Gastroesophageal sphincter (tissue), 3 donors: ENCODE measurements around the gene TAF8.

Source experiments
- POLR2A ChIP-seq, 2 donors: fragments of 450-650 bp; IDR thresholded peaks; one replicate each; pipeline ENCODE4 v1.6.1; 2017; ENCODE audit warnings: antibody characterized with exemption in 2 of 2, mild to moderate bottlenecking in 2 of 2, moderate library complexity in 1 of 2
- POLR2AphosphoS5 ChIP-seq: sonication (generic); formaldehyde crosslinking; IDR thresholded peaks from one replicate; pipeline ENCODE4 v1.6.1; 2017; ENCODE audit warnings: antibody characterized with exemption
- TF ChIP-seq, protein P1 (sequence below), 4 experiments: fragments of 200-600 bp in 2 of 4; fragments of 450-650 bp in 2 of 4; sonication (generic) in 1 of 4; IDR thresholded peaks; one replicate each; pipeline ENCODE4 v1.5.1; 2017 to 2019; ENCODE audit warnings: antibody characterized with exemption in 4 of 4, mild to moderate bottlenecking in 2 of 4, moderate library complexity in 2 of 4

DNA sequence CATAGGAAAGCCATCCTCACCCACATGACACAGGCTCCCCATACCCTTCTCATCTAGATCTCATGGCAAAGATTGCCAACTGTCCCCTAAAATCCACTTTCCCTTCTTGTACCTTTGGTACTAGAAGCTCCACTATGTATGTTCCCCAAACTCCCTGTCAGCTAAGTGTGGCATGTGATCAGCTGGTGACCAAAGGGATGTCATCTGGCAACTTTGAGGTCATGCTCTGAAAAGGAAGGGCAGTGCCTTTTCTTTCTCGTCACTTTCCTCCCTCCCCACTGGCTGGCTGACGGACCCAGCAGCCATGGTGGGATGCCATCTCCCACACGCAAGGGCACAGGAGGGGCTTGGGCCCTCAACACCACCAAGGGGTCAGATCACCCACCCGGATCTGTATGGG, 23.8 kb upstream of the TAF8 start:
- TF ChIP-seq, protein P1, sequence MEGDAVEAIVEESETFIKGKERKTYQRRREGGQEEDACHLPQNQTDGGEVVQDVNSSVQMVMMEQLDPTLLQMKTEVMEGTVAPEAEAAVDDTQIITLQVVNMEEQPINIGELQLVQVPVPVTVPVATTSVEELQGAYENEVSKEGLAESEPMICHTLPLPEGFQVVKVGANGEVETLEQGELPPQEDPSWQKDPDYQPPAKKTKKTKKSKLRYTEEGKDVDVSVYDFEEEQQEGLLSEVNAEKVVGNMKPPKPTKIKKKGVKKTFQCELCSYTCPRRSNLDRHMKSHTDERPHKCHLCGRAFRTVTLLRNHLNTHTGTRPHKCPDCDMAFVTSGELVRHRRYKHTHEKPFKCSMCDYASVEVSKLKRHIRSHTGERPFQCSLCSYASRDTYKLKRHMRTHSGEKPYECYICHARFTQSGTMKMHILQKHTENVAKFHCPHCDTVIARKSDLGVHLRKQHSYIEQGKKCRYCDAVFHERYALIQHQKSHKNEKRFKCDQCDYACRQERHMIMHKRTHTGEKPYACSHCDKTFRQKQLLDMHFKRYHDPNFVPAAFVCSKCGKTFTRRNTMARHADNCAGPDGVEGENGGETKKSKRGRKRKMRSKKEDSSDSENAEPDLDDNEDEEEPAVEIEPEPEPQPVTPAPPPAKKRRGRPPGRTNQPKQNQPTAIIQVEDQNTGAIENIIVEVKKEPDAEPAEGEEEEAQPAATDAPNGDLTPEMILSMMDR (IDR thresholded peaks at IDR 0.05) = no peak
- TF ChIP-seq POLR2A (IDR thresholded peaks at IDR 0.05) (no peak), POLR2AphosphoS5 (no peak)
